SK-N-SH (cell line): Measurements from ENCODE around the gene NOTUM. TPM values are rescaled to one million over a fixed set of nuclear protein-coding genes. Genes with fewer than 3 reads are reported as not detected.

Experiments used
- CTCF ChIA-PET: fragments of 300-600, 350-600 bp; formaldehyde crosslinking; extraction: SDS; loops from one replicate; lab custom pipeline; 2021; lab: Yijun Ruan, JAX
- POLR2A ChIA-PET: fragments of 350-600 bp; sonication (Branson Sonifier 250); formaldehyde crosslinking; extraction: SDS; loops from one replicate; lab custom pipeline; 2020; ENCODE audit warnings: antibody characterized with exemption, inconsistent platforms; lab: Yijun Ruan, JAX
- DNase-seq: peaks from one replicate; pipeline ENCODE4 v3.0.0; 2012
- H2AFZ ChIP-seq: fragments of 200-600 bp; sonication (generic); 2 replicates; pipeline ENCODE4 v1.8.1; 2016; ENCODE audit warnings: antibody characterized with exemption, mild to moderate bottlenecking, low read depth
- H3F3A ChIP-seq: fragments of 200-600 bp; sonication (generic); replicated peaks from 2 replicates; pipeline ENCODE3; 2016; ENCODE audit warnings: antibody characterized with exemption, mild to moderate bottlenecking; ENCODE audit not compliant: insufficient read depth
- H3K27ac ChIP-seq, 2 experiments: fragments of 200-500 bp in 1 of 2; fragments of 200-600 bp in 1 of 2; sonication (Bioruptor generic) in 1 of 2; sonication (generic), shearing (Covaris generic) in 1 of 2; 2 replicates each; pipeline versions ENCODE4 v1.5.1 to v1.6.1; 2014 to 2016; ENCODE audit warnings: low read depth in 2 of 2, inconsistent platforms in 1 of 2, low read length in 1 of 2, mild to moderate bottlenecking in 1 of 2, mixed read lengths in 1 of 2
- H3K27me3 ChIP-seq: fragments of 200-600 bp; sonication (generic), shearing (Covaris generic); 2 replicates; pipeline ENCODE4 v1.6.1; 2016; ENCODE audit warnings: mixed run types; ENCODE audit not compliant: insufficient read depth
- H3K36me3 ChIP-seq, 2 experiments: fragments of 200-500 bp in 1 of 2; fragments of 200-600 bp in 1 of 2; sonication (Bioruptor generic) in 1 of 2; sonication (generic) in 1 of 2; replicated peaks in 1 of 2; 2 replicates each; pipeline versions ENCODE3 to v1.5.1; 2014 to 2016; ENCODE audit warnings: low read length in 1 of 2, mild to moderate bottlenecking in 1 of 2; ENCODE audit not compliant: insufficient read depth in 2 of 2, control insufficient read depth in 1 of 2
- H3K4me1 ChIP-seq, 2 experiments: fragments of 200-500 bp in 1 of 2; fragments of 200-600 bp in 1 of 2; sonication (Bioruptor generic) in 1 of 2; sonication (generic), shearing (Covaris generic) in 1 of 2; 2 replicates each; pipeline versions ENCODE4 v1.5.1 to v1.6.1; 2014 to 2016; ENCODE audit warnings: low read depth in 1 of 2, low read length in 1 of 2, mixed run types in 1 of 2; ENCODE audit not compliant: insufficient read depth in 2 of 2, control insufficient read depth in 1 of 2
- H3K4me2 ChIP-seq: fragments of 200-600 bp; sonication (generic), shearing (Covaris generic); 2 replicates; pipeline ENCODE4 v1.6.1; 2017; ENCODE audit warnings: mixed run types
- H3K4me3 ChIP-seq, 2 experiments: fragments of 200-500 bp in 1 of 2; fragments of 200-600 bp in 1 of 2; sonication (Bioruptor generic) in 1 of 2; sonication (generic), shearing (Covaris generic) in 1 of 2; 2 replicates each; pipeline versions ENCODE4 v1.5.1 to v1.8.1; 2014 to 2016; ENCODE audit warnings: low read depth in 2 of 2, inconsistent platforms in 1 of 2, low read length in 1 of 2, mild to moderate bottlenecking in 1 of 2, mixed read lengths in 1 of 2, moderate library complexity in 1 of 2
- H3K79me2 ChIP-seq: fragments of 200-600 bp; sonication (generic); 2 replicates; pipeline ENCODE4 v1.8.1; 2017; ENCODE audit warnings: mild to moderate bottlenecking; ENCODE audit not compliant: insufficient read depth
- H3K9ac ChIP-seq: fragments of 200-600 bp; sonication (generic); 2 replicates; pipeline ENCODE4 v1.6.1; 2017; ENCODE audit warnings: mixed run types
- H3K9me2 ChIP-seq: fragments of 200-600 bp; sonication (generic); 2 replicates; pipeline ENCODE4 v1.6.1; 2017; ENCODE audit warnings: mixed run types
- H3K9me3 ChIP-seq: fragments of 200-600 bp; sonication (generic); 2 replicates; pipeline ENCODE4 v1.6.1; 2017; ENCODE audit warnings: mixed run types, mild to moderate bottlenecking, moderate library complexity
- H4K20me1 ChIP-seq: fragments of 200-600 bp; sonication (generic); 2 replicates; pipeline ENCODE4 v1.6.1; 2017; ENCODE audit warnings: mild to moderate bottlenecking, mixed run types; ENCODE audit not compliant: insufficient read depth
- CTCF ChIP-seq: fragments of 200-600 bp; sonication (generic); IDR thresholded peaks from 2 replicates; pipeline ENCODE4 v1.6.1; 2017; ENCODE audit warnings: antibody characterized with exemption, mild to moderate bottlenecking, moderate library complexity
- FOXM1 ChIP-seq: IDR thresholded peaks from 2 replicates; pipeline ENCODE4 v1.4.0; 2012; ENCODE audit warnings: low read depth, mild to moderate bottlenecking
- GATA2 ChIP-seq: sonication (generic); formaldehyde crosslinking; IDR thresholded peaks from 2 replicates; pipeline ENCODE4 v1.5.0; 2020; ENCODE audit warnings: mild to moderate bottlenecking, missing genetic modification reagents
- IRF3 ChIP-seq: fragments of 150-350 bp; IDR thresholded peaks from 2 replicates; pipeline ENCODE4 v1.6.1; 2016; ENCODE audit warnings: mild to moderate bottlenecking, low read depth, low read length
- PBX3 ChIP-seq: IDR thresholded peaks from 2 replicates; pipeline ENCODE4; 2012
- RAD21 ChIP-seq: IDR thresholded peaks from 2 replicates; pipeline ENCODE4 v1.6.1; 2012; ENCODE audit warnings: mild to moderate bottlenecking, low read length
- YY1 ChIP-seq: IDR thresholded peaks from 2 replicates; pipeline ENCODE4 v1.4.0; 2012; ENCODE audit warnings: low read depth, mild to moderate bottlenecking
- WGBS: methylation state at CpG from one replicate; pipeline ENCODE4 v1.1.6; 2017; ENCODE audit warnings: low lambda C conversion rate; 5-methylcytosine and 5-hydroxymethylcytosine counted together
- polyA plus RNA-seq, 3 experiments: library from polyadenylated mRNA; depleted of rRNA; stranded (reverse); fragments of >200 nt; gene quantifications; 2 replicates each; pipeline ENCODE4 v1.2.3, GENCODE V29; 2012
- TF ChIP-seq, protein P1 (sequence below): IDR thresholded peaks from 2 replicates; pipeline ENCODE4 v1.6.1; 2012; ENCODE audit warnings: mild to moderate bottlenecking, low read depth, low read length, moderate library complexity

Gene NOTUM
- polyA plus RNA-seq, 1 of the 3 experiments (the other 2 are of a cell fraction), result 0.33 TPM

- Histone ChIP-seq H3K9ac (no peak overlapping the region), H3K4me2 (no peak overlapping the region), H2AFZ (no peak overlapping the region), H3K4me3 (no peak overlapping the region), H4K20me1 (peaks cover 10% of the 10 kb centered on the region), H3K36me3 (peaks cover 18 to 68% of the 10 kb centered on the region in 2 experiments), H3K27ac (no peak overlapping the region), H3K79me2 (peaks cover 7% of the 10 kb centered on the region; the same call in 1 of the 2 replicates), H3K4me1 (peaks cover 8 to 14% of the 10 kb centered on the region in 2 experiments; a peak in 2 of 4 replicates), H3F3A (peaks cover 18% of the 10 kb centered on the region), H3K27me3 (no peaks in the 10 kb centered on the region), H3K9me3 (no peaks in the 10 kb centered on the region), H3K9me2 (no peaks in the 10 kb centered on the region)
- CTCF ChIA-PET, result interaction anchor here (1.1 to 2.2 kb wide), 3 partner anchors 39 to 51 kb away, joined by 3 to 7 read pairs (median 3); no protein-coding TSS in a partner anchor
- no peak for DNase-seq
- WGBS, result 87% methylated on average over 11 of the region's 11 CpGs
- POLR2A ChIA-PET, result interaction anchor here (0.6 to 0.7 kb wide), 2 partner anchors 29 to 39 kb away, joined by 3 read pairs; partner anchors contain the start of gene PYCR1
- no peak for TF ChIP-seq GATA2 (CRISPR knock-in tag)
- no peak for TF ChIP-seq CTCF
- TF ChIP-seq RAD21, result no peak
- TF ChIP-seq, protein P1, sequence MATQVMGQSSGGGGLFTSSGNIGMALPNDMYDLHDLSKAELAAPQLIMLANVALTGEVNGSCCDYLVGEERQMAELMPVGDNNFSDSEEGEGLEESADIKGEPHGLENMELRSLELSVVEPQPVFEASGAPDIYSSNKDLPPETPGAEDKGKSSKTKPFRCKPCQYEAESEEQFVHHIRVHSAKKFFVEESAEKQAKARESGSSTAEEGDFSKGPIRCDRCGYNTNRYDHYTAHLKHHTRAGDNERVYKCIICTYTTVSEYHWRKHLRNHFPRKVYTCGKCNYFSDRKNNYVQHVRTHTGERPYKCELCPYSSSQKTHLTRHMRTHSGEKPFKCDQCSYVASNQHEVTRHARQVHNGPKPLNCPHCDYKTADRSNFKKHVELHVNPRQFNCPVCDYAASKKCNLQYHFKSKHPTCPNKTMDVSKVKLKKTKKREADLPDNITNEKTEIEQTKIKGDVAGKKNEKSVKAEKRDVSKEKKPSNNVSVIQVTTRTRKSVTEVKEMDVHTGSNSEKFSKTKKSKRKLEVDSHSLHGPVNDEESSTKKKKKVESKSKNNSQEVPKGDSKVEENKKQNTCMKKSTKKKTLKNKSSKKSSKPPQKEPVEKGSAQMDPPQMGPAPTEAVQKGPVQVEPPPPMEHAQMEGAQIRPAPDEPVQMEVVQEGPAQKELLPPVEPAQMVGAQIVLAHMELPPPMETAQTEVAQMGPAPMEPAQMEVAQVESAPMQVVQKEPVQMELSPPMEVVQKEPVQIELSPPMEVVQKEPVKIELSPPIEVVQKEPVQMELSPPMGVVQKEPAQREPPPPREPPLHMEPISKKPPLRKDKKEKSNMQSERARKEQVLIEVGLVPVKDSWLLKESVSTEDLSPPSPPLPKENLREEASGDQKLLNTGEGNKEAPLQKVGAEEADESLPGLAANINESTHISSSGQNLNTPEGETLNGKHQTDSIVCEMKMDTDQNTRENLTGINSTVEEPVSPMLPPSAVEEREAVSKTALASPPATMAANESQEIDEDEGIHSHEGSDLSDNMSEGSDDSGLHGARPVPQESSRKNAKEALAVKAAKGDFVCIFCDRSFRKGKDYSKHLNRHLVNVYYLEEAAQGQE, result no peak
- no peak for TF ChIP-seq PBX3
Observed at GRCh38 chr17:81908793-81909192, 52.2 kb downstream of the NOTUM start.

- Histone ChIP-seq H2AFZ (no peak overlapping the region), H3K9me2 (no peaks in the 10 kb centered on the region), H3K27ac (no peak overlapping the region), H3K36me3 (peaks cover 14 to 58% of the 10 kb centered on the region in 2 experiments), H3K27me3 (no peaks in the 10 kb centered on the region), H3K79me2 (peaks cover 7% of the 10 kb centered on the region; the same call in 1 of the 2 replicates), H3F3A (peaks cover 11% of the 10 kb centered on the region), H4K20me1 (peaks cover 10% of the 10 kb centered on the region)
- no peak for DNase-seq
- WGBS, result 93% methylated on average over 22 of the region's 26 CpGs
- ChIA-PET CTCF (interaction anchor here (1.0 to 2.2 kb wide), 6 partner anchors 18 to 123 kb away, joined by 3 to 7 read pairs (median 4); partner anchors contain the start of gene MAFG), POLR2A (no interaction called here)
- TF ChIP-seq CTCF, result peak; percentile 25
- no peak for TF ChIP-seq GATA2 (CRISPR knock-in tag)
- TF ChIP-seq PBX3, result no peak
- TF ChIP-seq FOXM1, result no peak
- TF ChIP-seq YY1, result no peak
- TF ChIP-seq IRF3, result no peak
- TF ChIP-seq, all 33 proteins: peak for 1
- H3K9ac ChIP-seq, result no peak overlapping the region
- H3K4me1 ChIP-seq, result peaks cover 8 to 15% of the 10 kb centered on the region in 2 experiments; a peak in 2 of 4 replicates
- H3K4me2 ChIP-seq, result no peak overlapping the region
- no peak overlapping the region for H3K4me3 ChIP-seq
- H3K9me3 ChIP-seq, result no peaks in the 10 kb centered on the region
Observed at GRCh38 chr17:81907219-81908145, 53.5 kb downstream of the NOTUM start.
